Testis (tissue), 3 donors: ENCODE measurements around the gene HDAC9. TPM values are rescaled to one million over a fixed set of nuclear protein-coding genes. Genes with fewer than 3 reads are reported as not detected.

Source experiments
- DNase-seq: peaks from one replicate; pipeline ENCODE4 v3.0.0-alpha.2; 2019
- H3K27ac ChIP-seq, 2 donors: fragments of 200-600 bp; sonication (generic); one replicate each; pipeline ENCODE4 v1.5.1; 2019
- H3K27me3 ChIP-seq: fragments of 200-600 bp; sonication (generic); one replicate; pipeline ENCODE4 v1.5.1; 2019
- H3K36me3 ChIP-seq: fragments of 200-600 bp; sonication (generic); one replicate; pipeline ENCODE4 v1.5.1; 2017; ENCODE audit warnings: low read depth; ENCODE audit errors: missing control alignments
- H3K4me1 ChIP-seq: fragments of 200-600 bp; sonication (generic); one replicate; pipeline ENCODE4 v1.5.1; 2019
- H3K4me3 ChIP-seq, 2 donors: fragments of 200-600 bp; sonication (generic); one replicate each; pipeline ENCODE4 v1.5.1; 2017 to 2019
- H3K9me3 ChIP-seq: fragments of 200-600 bp; sonication (generic); one replicate; pipeline ENCODE4 v1.5.1; 2017
- CTCF ChIP-seq, 3 experiments: fragments of 450-650 bp in 2 of 3; fragments of 200-600 bp in 1 of 3; sonication (generic) in 1 of 3; IDR thresholded peaks; one replicate each; pipeline ENCODE4 v1.5.1; 2016 to 2019; ENCODE audit warnings: antibody characterized with exemption in 3 of 3, mild to moderate bottlenecking in 2 of 3, moderate library complexity in 1 of 3
- POLR2A ChIP-seq: fragments of 450-650 bp; IDR thresholded peaks from one replicate; pipeline ENCODE4 v1.6.1; 2017; ENCODE audit warnings: antibody characterized with exemption, mild to moderate bottlenecking, moderate library complexity
- WGBS, 2 donors: methylation state at CpG; one replicate each; pipeline ENCODE4 v1.1.5; 2018; 5-methylcytosine and 5-hydroxymethylcytosine counted together
- intact Hi-C: fragments of 100-400 bp; cut with DNase I; formaldehyde crosslinking; loops from one replicate; pipeline ENCODE4 v1.15.1; 2023; ENCODE audit warnings: low total_unique reads
- polyA plus RNA-seq: library from polyadenylated mRNA; stranded (reverse); fragments of 350-450 nt; fragmentation: Illumina TruSeq; extraction: RNeasy Lipid Tissue Mini Kit (QIAGEN cat#74804); gene quantifications from one replicate; pipeline ENCODE4 v1.2.3, GENCODE V29; 2014; ENCODE audit warnings: low read depth, low replicate concordance; ENCODE audit not compliant: insufficient read depth
- total RNA-seq, 2 donors: library from RNA; depleted of rRNA; stranded (reverse); fragments of >200 nt; gene quantifications; one replicate each; pipeline ENCODE4 v1.2.3, GENCODE V29; 2016

Gene HDAC9
- total and polyA plus RNA-seq, 3 donors from 2014 or later = 30.6 to 35.5 (median 35.4) TPM

GRCh38 chr7:18654709-18655108 lies 159.2 kb downstream of the HDAC9 start:
- 82 to 85% methylated on average over 9 of the region's 9 CpGs for WGBS, 2 donors
- no peak for DNase-seq
- intact Hi-C loops = no loop called here
- no peak for TF ChIP-seq CTCF (IDR thresholded peaks at IDR 0.05)
- TF ChIP-seq POLR2A = no peak
- Histone ChIP-seq H3K27me3 (no peaks in the 10 kb centered on the region), H3K4me3 (no peak overlapping the region), H3K27ac (no peak overlapping the region), H3K4me1 (no peaks in the 10 kb centered on the region), H3K9me3 (no peaks in the 10 kb centered on the region), H3K36me3 (no peaks in the 10 kb centered on the region)

- H3K4me1 ChIP-seq = no peaks in the 10 kb centered on the region
- no peaks in the 10 kb centered on the region for H3K27me3 ChIP-seq
- no peak for TF ChIP-seq CTCF (IDR thresholded peaks at IDR 0.05)
- TF ChIP-seq POLR2A = no peak
- 55 to 61% methylated on average over 3 of the region's 3 CpGs for WGBS, 2 donors
- H3K27ac ChIP-seq = no peak overlapping the region
- intact Hi-C loops = no loop called here
- H3K4me3 ChIP-seq = no peak overlapping the region
- H3K9me3 ChIP-seq = no peaks in the 10 kb centered on the region
- H3K36me3 ChIP-seq = no peaks in the 10 kb centered on the region
- no peak for DNase-seq
Observed at GRCh38 chr7:18655506-18655905, 160.0 kb downstream of the HDAC9 start.

GRCh38 chr7:18655912-18656311 lies 160.4 kb downstream of the HDAC9 start:
- Histone ChIP-seq H3K9me3 (no peaks in the 10 kb centered on the region), H3K27ac (no peak overlapping the region), H3K4me1 (no peaks in the 10 kb centered on the region), H3K36me3 (no peaks in the 10 kb centered on the region), H3K27me3 (no peaks in the 10 kb centered on the region), H3K4me3 (no peak overlapping the region)
- WGBS, 2 donors = 74 to 93% methylated on average over 1 of the region's 1 CpG
- no peak for DNase-seq
- no peak for TF ChIP-seq POLR2A
- intact Hi-C loops = no loop called here

GRCh38 chr7:18656362-18656761 lies 160.8 kb downstream of the HDAC9 start:
- no peak for DNase-seq
- Histone ChIP-seq H3K4me1 (no peaks in the 10 kb centered on the region), H3K4me3 (no peak overlapping the region), H3K27ac (no peak overlapping the region), H3K27me3 (no peaks in the 10 kb centered on the region), H3K36me3 (no peaks in the 10 kb centered on the region), H3K9me3 (no peaks in the 10 kb centered on the region)
- TF ChIP-seq CTCF (IDR thresholded peaks at IDR 0.05) = no peak
- TF ChIP-seq POLR2A = no peak
- intact Hi-C loops = no loop called here

- Histone ChIP-seq H3K27ac (no peak overlapping the region), H3K36me3 (no peaks in the 10 kb centered on the region), H3K9me3 (no peaks in the 10 kb centered on the region), H3K27me3 (no peaks in the 10 kb centered on the region), H3K4me3 (no peak overlapping the region), H3K4me1 (no peaks in the 10 kb centered on the region)
- no peak for DNase-seq
- 75 to 76% methylated on average over 5 of the region's 5 CpGs for WGBS, 2 donors
- TF ChIP-seq CTCF (IDR thresholded peaks at IDR 0.05) (no peak), POLR2A (no peak)
- intact Hi-C loops = no loop called here
Observed at GRCh38 chr7:18659746-18660145, 164.2 kb downstream of the HDAC9 start.
